Thyroid gland (tissue), 4 donors: ENCODE measurements around the gene KRT17. TPM values are rescaled to one million over a fixed set of nuclear protein-coding genes. Genes with fewer than 3 reads are reported as not detected.

Source experiments
- DNase-seq, 2 donors: peaks; one replicate each; pipeline ENCODE4 v3.0.0-alpha.2; 2019
- H3K27ac ChIP-seq, 3 donors: fragments of 200-600 bp; sonication (generic); 1 replicate in 2 of 3; 2 replicates in 1 of 3; pipeline ENCODE4 v1.5.1; 2016 to 2019; ENCODE audit warnings: mild to moderate bottlenecking in 1 of 3, moderate library complexity in 1 of 3
- H3K27me3 ChIP-seq: fragments of 200-600 bp; sonication (generic); one replicate; pipeline ENCODE4 v1.5.1; 2019
- H3K36me3 ChIP-seq, 2 donors: fragments of 200-600 bp; sonication (generic); one replicate each; pipeline ENCODE4 v1.5.1; 2016 to 2019
- H3K4me1 ChIP-seq, 2 donors: fragments of 200-600 bp; sonication (generic); one replicate each; pipeline ENCODE4 v1.5.1; 2017 to 2019
- H3K4me3 ChIP-seq, 3 donors: fragments of 200-600 bp; sonication (generic); replicated peaks in 1 of 3; 1 replicate in 2 of 3; 2 replicates in 1 of 3; pipeline ENCODE4 v1.5.1; 2016; ENCODE audit warnings: mild to moderate bottlenecking in 1 of 3
- H3K9me3 ChIP-seq: fragments of 200-600 bp; sonication (generic); one replicate; pipeline ENCODE4 v1.5.1; 2017
- POLR2A ChIP-seq, 2 donors: fragments of 450-650 bp; IDR thresholded peaks; one replicate each; pipeline ENCODE4 v1.6.1; 2017; ENCODE audit warnings: antibody characterized with exemption in 2 of 2, mild to moderate bottlenecking in 2 of 2, moderate library complexity in 1 of 2
- WGBS, 2 donors: methylation state at CpG; one replicate each; pipeline ENCODE4 v1.1.5; 2017; 5-methylcytosine and 5-hydroxymethylcytosine counted together
- intact Hi-C: fragments of 100-400 bp; cut with DNase I; formaldehyde crosslinking; loops from one replicate; pipeline ENCODE4 v1.15.1; 2023
- total RNA-seq, 4 donors: library from RNA; depleted of rRNA; stranded (reverse); fragments of >200 nt; gene quantifications; one replicate each; pipeline ENCODE4 v1.2.3, GENCODE V29; 2016
- TF ChIP-seq, protein P1 (sequence below), 6 experiments: fragments of 200-600 bp in 3 of 6; fragments of 450-650 bp in 3 of 6; sonication (generic) in 3 of 6; IDR thresholded peaks; one replicate each; pipeline ENCODE4 v1.5.1; 2016 to 2019; ENCODE audit warnings: antibody characterized with exemption in 6 of 6, mild to moderate bottlenecking in 2 of 6, inconsistent platforms in 1 of 6, moderate library complexity in 1 of 6

KRT17 gene
- total RNA-seq, 4 donors from 2014 or later: 0.56 TPM; not detected in 3

DNA sequence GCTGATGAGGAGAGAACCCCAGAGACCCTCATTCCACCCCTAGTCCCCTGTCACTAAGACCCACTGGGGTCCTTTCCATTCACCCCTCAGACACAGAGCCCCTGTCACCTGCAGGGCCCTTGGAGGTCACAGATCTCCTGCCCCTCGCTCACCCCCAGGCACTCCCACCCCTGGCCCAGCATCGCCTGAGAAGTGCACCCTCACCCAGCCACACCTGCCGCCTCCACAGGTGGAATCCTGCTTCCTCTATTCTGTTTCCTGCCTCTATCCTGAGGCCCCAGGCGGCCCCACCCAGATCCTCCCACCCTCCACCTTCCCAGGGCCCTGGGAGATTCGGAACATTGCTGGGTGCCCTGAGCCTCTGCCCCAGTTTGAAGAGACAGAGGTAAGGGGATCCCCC lies 13.8 kb upstream of the KRT17 start:
- no peaks in the 10 kb centered on the region for H3K36me3 ChIP-seq
- no peak overlapping the region for H3K4me3 ChIP-seq
- DNase-seq: no peak
- intact Hi-C loops: no loop called here
- no peaks in the 10 kb centered on the region for H3K9me3 ChIP-seq
- no peak for TF ChIP-seq POLR2A (IDR thresholded peaks at IDR 0.05)
- TF ChIP-seq, protein P1, sequence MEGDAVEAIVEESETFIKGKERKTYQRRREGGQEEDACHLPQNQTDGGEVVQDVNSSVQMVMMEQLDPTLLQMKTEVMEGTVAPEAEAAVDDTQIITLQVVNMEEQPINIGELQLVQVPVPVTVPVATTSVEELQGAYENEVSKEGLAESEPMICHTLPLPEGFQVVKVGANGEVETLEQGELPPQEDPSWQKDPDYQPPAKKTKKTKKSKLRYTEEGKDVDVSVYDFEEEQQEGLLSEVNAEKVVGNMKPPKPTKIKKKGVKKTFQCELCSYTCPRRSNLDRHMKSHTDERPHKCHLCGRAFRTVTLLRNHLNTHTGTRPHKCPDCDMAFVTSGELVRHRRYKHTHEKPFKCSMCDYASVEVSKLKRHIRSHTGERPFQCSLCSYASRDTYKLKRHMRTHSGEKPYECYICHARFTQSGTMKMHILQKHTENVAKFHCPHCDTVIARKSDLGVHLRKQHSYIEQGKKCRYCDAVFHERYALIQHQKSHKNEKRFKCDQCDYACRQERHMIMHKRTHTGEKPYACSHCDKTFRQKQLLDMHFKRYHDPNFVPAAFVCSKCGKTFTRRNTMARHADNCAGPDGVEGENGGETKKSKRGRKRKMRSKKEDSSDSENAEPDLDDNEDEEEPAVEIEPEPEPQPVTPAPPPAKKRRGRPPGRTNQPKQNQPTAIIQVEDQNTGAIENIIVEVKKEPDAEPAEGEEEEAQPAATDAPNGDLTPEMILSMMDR (IDR thresholded peaks at IDR 0.05): no peak
- WGBS, 2 donors: 88 to 90% methylated on average over 5 of the region's 5 CpGs
- H3K27ac ChIP-seq: no peak overlapping the region
- H3K27me3 ChIP-seq: no peaks in the 10 kb centered on the region
- peaks cover 0 to 3% of the 10 kb centered on the region in 2 donors for H3K4me1 ChIP-seq

DNA sequence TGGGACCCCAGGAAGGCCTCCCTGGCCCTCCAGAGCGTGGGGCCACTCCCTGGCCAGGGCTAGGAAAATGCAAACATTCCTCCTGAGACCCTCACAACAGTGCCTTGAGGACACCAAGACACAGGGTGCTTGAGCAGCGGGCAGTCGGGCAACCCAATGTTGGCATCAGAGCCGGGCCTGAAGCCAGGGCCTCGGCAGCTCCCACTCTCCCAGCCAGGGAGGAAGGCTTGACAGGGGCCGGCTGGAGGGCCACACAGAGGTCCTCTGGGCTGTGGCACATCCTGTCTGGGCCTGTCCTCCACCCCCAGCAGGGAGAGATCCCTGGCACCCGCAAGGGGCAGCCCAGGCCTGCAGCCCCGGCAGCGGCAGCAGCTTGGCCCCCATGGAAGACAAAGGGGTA lies 12.3 kb upstream of the KRT17 start:
- intact Hi-C loops: no loop called here

DNA sequence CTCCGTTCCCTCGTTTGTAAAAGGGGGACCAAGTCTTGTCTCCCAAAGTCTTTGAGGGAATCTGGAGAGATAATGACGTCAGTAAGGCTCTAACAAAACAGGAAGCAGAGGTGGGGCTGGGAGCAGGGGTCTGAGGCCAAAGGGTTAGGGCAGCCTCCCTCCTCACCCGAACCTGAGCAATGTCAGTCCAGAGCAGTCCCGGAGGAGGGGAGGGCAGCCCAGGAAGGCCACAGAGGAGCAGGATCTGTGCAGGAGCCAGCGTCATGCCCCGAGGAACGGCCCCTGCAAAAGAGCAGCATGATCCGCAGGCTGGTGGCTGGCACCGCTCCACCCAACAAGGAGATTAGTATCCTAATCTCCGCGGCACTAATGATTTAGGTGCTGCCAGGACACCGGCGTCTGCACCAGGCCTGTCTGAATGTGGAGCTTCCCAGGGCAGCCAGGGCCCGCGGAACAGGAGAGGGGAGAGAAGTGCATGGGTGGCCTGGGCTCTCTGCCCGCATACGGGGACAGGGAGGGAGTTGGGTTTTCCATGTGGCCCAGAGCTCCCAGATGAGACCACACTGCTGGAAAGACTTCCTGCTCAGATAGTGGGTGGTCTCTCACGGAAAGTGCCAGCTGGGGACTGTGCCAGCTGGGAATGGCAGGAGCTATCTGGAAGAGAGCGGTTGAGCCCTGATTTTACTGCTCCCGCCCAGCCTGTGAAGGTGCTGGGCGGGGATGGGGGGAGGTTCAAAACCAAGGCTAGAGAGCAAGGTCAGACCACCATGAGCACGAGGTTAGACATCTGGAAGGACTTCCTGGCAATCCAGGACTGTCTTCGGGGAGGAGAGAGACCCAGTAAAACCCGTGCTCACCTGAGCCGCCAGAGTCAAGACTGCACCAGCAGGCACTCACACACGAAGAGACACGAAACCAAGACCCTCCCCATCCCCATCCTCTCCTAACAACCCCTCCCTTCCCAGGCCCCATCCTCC lies 11.0 kb upstream of the KRT17 start:
- H3K27ac ChIP-seq: no peak overlapping the region
- 53 to 57% methylated on average over 28 of the region's 28 CpGs for WGBS, 2 donors

More for the DNA sequence above, 12.3 kb upstream of the KRT17 start:
- H3K4me1 ChIP-seq: peaks cover 0 to 3% of the 10 kb centered on the region in 2 donors
- H3K27ac ChIP-seq: no peak overlapping the region
- TF ChIP-seq, protein P1 (IDR thresholded peaks at IDR 0.05): no peak
- no peak for TF ChIP-seq POLR2A (IDR thresholded peaks at IDR 0.05)
- H3K9me3 ChIP-seq: no peaks in the 10 kb centered on the region
- no peak overlapping the region for H3K4me3 ChIP-seq
- H3K36me3 ChIP-seq: no peaks in the 10 kb centered on the region
- H3K27me3 ChIP-seq: no peaks in the 10 kb centered on the region
- WGBS, 2 donors: 92 to 100% methylated on average over 1 to 4 of the region's 9 CpGs
- DNase-seq: no peak

DNA sequence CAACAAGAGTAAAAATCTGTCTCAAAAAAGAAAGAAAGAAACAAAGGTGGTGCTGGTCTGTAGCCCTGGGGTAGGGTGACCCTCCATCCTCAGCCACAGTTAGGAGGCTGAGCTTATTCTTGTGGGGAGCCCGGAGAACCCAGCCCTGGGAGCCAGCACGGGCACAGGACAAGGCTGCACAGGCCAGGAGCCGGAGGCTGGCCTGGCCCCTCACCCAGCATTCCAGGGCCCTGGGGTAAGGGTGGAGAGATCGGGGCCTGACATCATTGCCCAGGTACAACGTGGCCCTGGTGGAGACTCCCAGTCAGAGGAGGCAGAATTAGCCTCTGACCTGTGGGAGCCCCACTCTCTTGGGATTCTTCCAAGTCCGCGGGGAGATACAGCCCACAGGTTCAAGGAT lies 10.3 kb upstream of the KRT17 start:
- Histone ChIP-seq H3K27ac (no peak overlapping the region), H3K9me3 (no peaks in the 10 kb centered on the region), H3K36me3 (no peaks in the 10 kb centered on the region), H3K27me3 (no peaks in the 10 kb centered on the region), H3K4me3 (no peak overlapping the region), H3K4me1 (peaks cover 0 to 3% of the 10 kb centered on the region in 2 donors)
- WGBS, 2 donors: 72 to 92% methylated on average over 2 to 6 of the region's 7 CpGs
- intact Hi-C loops: no loop called here
- TF ChIP-seq, protein P1 (IDR thresholded peaks at IDR 0.05): no peak
- TF ChIP-seq POLR2A (IDR thresholded peaks at IDR 0.05): no peak
- DNase-seq: no peak

More for the DNA sequence above, 11.0 kb upstream of the KRT17 start:
- Histone ChIP-seq H3K9me3 (no peaks in the 10 kb centered on the region), H3K27me3 (no peaks in the 10 kb centered on the region), H3K36me3 (no peaks in the 10 kb centered on the region), H3K4me1 (peaks cover 0 to 3% of the 10 kb centered on the region in 2 donors), H3K4me3 (no peak overlapping the region)
- DNase-seq: no peak
- TF ChIP-seq, protein P1 (IDR thresholded peaks at IDR 0.05): no peak
- no peak for TF ChIP-seq POLR2A (IDR thresholded peaks at IDR 0.05)
- intact Hi-C loops: no loop called here
